Measurements from ENCODE around the gene MED13L.

The MED13L gene

DNA sequence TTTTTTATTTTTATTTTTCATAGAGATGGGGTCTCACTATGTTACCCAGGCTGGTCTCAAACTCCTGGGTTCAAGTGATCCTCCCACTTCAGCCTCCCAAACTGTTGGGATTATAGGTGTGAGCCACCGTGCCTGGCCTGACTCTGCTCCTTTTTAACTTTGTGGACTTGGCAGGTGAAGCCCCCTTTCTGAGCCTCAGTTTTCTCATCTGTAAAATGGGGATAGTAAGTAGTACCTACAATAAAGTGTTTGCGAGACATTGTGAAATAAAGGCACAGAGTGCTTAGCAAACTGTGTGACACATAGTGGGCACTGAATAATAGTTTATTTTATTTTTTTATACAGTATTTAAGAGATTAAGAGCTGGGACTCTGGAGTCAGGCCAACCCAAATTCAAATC lies 21.1 kb upstream of the MED13L start:
- ChIA-PET CTCF (interaction anchor here (1.1 kb wide), 1 partner anchor 20 kb away, joined by 4 read pairs; no protein-coding TSS in a partner anchor), POLR2A (no interaction called here)
- 80% methylated on average over 1 of the region's 2 CpGs for WGBS (ENCODE audit: insufficient coverage)
- Histone ChIP-seq H3K4me1 (ENCODE audit: control extremely low read depth in 1 of 4, control insufficient read depth in 4 of 4, insufficient read depth in 4 of 4, low read length in 3 of 4) (peaks cover 0 to 15% (median 2%) of the 10 kb centered on the region in 4 experiments), H3K36me3 (ENCODE audit: control insufficient read depth in 4 of 4, insufficient read depth in 4 of 4, low read length in 3 of 4) (no peaks in the 10 kb centered on the region), H3K27ac (ENCODE audit: insufficient read depth in 1 of 2, low read depth in 1 of 2, low read length in 2 of 2, poor library complexity in 1 of 2, severe bottlenecking in 2 of 2) (no peak overlapping the region), H3K9me3 (ENCODE audit: control extremely low read depth in 1 of 5, control insufficient read depth in 4 of 5, insufficient read depth in 2 of 5, low read depth in 1 of 5, low read length in 4 of 5) (no peaks in the 10 kb centered on the region), H3K27me3 (replicated peaks in 2 of 5; ENCODE audit: control insufficient read depth in 4 of 5, insufficient read depth in 5 of 5, low read length in 4 of 5) (no peaks in the 10 kb centered on the region), H3K4me3 (ENCODE audit: control insufficient read depth in 1 of 7, extremely low read depth in 1 of 7, insufficient read depth in 4 of 7, low read depth in 2 of 7, low read length in 6 of 7) (no peak overlapping the region)
- no peak for DNase-seq

DNA sequence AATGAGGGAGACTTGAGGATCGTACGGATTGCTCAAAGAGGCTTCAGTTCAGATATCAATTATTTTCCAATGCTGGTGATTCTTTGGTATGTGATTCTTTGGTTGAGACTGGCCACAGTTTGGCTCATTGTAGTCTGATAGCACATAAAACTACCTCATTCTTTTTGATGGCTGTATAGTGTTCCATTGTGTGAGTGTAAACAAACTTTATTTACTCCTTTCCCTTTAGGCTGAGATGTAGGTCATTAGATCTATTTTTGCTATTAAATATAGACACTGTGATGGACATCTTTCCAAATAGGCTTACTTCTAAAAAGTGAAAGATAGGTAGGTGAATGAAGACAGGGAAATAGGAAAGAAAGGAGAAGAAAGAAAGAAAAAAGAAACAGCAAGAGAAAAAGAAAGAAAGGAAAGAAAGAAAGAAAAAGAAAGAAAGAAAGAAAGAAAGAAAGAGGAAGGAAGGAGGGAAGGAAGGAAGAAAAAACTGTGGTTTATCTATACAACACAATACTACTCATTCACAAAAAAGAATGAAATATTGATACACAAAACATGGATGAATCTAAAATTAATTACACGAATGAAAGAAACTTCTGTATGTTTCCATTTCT lies 19.8 kb upstream of the MED13L start:
- no peaks in the 10 kb centered on the region for H3K9me3 ChIP-seq (ENCODE audit: control extremely low read depth in 1 of 5, control insufficient read depth in 4 of 5, insufficient read depth in 2 of 5, low read depth in 1 of 5, low read length in 4 of 5)
- DNase-seq, result no peak
- no peak overlapping the region for H3K27ac ChIP-seq (ENCODE audit: insufficient read depth in 1 of 2, low read depth in 1 of 2, low read length in 2 of 2, poor library complexity in 1 of 2, severe bottlenecking in 2 of 2)
- CTCF ChIA-PET, result interaction anchor here (0.8 kb wide), 1 partner anchor 14 kb away, joined by 5 read pairs; no protein-coding TSS in a partner anchor
- H3K4me1 ChIP-seq (ENCODE audit: control extremely low read depth in 1 of 4, control insufficient read depth in 4 of 4, insufficient read depth in 4 of 4, low read length in 3 of 4), result peaks cover 0 to 9% (median 2%) of the 10 kb centered on the region in 4 experiments
- H3K36me3 ChIP-seq (ENCODE audit: control insufficient read depth in 4 of 4, insufficient read depth in 4 of 4, low read length in 3 of 4), result no peaks in the 10 kb centered on the region
- no peaks in the 10 kb centered on the region for H3K27me3 ChIP-seq (replicated peaks in 2 of 5; ENCODE audit: control insufficient read depth in 4 of 5, insufficient read depth in 5 of 5, low read length in 4 of 5)
- WGBS (ENCODE audit: insufficient coverage), result 58% methylated on average over 2 of the region's 3 CpGs
- no peak overlapping the region for H3K4me3 ChIP-seq (ENCODE audit: control insufficient read depth in 1 of 7, extremely low read depth in 1 of 7, insufficient read depth in 4 of 7, low read depth in 2 of 7, low read length in 6 of 7)
- POLR2A ChIA-PET, result no interaction called here

DNA sequence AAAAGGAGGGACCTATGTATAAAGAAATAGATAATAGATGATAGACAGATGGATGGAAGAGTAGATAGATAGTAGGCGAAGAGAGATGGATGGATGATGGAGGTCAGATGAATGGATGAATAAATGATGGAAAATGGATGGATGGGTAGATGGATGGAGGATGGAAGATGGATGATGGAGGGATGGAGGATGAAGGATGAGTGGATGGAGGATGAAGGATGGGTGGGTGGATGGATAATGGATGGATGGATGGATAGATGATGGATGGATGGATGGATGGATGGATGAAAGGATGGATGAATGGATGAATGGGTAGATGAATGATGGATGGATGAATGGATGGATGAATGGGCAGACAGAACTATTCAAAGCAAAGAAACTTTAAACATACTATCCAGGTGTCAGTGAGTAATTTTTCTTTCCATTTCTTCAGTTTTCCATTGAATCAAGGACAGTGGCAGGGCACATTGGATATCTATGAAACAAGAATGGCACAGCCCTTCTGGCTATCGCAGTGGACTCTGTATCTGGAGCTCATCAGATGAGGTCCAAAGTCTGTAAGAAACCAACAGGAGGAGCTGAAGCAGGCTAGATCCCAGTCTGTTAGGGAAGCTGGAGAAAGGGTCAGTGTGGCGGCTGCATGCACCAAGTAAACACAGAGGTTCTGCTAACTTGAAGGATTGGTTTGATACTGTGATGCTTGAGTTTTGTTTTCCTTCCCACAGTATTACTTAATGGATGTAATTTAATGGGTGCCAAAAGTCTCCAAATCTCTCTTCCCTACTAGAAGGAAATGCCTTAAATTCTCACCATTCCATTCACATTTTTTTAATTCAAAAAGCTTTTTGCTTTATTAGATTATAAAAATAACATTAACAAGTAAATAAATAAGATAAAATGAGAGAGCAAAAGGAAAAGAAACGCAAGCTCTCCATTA lies 18.1 kb upstream of the MED13L start:
- H3K4me1 ChIP-seq (ENCODE audit: control extremely low read depth in 1 of 4, control insufficient read depth in 4 of 4, insufficient read depth in 4 of 4, low read length in 3 of 4), result peaks cover 0 to 9% (median 2%) of the 10 kb centered on the region in 4 experiments
- no peak for DNase-seq
- no peak overlapping the region for H3K4me3 ChIP-seq (ENCODE audit: control insufficient read depth in 1 of 7, extremely low read depth in 1 of 7, insufficient read depth in 4 of 7, low read depth in 2 of 7, low read length in 6 of 7)
- ChIA-PET CTCF (interaction anchor here (0.8 kb wide), 1 partner anchor 18 kb away, joined by 3 read pairs; no protein-coding TSS in a partner anchor), POLR2A (no interaction called here)
- no peaks in the 10 kb centered on the region for H3K36me3 ChIP-seq (ENCODE audit: control insufficient read depth in 4 of 4, insufficient read depth in 4 of 4, low read length in 3 of 4)
- no peaks in the 10 kb centered on the region for H3K27me3 ChIP-seq (replicated peaks in 2 of 5; ENCODE audit: control insufficient read depth in 4 of 5, insufficient read depth in 5 of 5, low read length in 4 of 5)
- H3K27ac ChIP-seq (ENCODE audit: insufficient read depth in 1 of 2, low read depth in 1 of 2, low read length in 2 of 2, poor library complexity in 1 of 2, severe bottlenecking in 2 of 2), result no peak overlapping the region
- no peaks in the 10 kb centered on the region for H3K9me3 ChIP-seq (ENCODE audit: control extremely low read depth in 1 of 5, control insufficient read depth in 4 of 5, insufficient read depth in 2 of 5, low read depth in 1 of 5, low read length in 4 of 5)
- WGBS (ENCODE audit: insufficient coverage), result 72% methylated on average over 3 of the region's 4 CpGs

DNA sequence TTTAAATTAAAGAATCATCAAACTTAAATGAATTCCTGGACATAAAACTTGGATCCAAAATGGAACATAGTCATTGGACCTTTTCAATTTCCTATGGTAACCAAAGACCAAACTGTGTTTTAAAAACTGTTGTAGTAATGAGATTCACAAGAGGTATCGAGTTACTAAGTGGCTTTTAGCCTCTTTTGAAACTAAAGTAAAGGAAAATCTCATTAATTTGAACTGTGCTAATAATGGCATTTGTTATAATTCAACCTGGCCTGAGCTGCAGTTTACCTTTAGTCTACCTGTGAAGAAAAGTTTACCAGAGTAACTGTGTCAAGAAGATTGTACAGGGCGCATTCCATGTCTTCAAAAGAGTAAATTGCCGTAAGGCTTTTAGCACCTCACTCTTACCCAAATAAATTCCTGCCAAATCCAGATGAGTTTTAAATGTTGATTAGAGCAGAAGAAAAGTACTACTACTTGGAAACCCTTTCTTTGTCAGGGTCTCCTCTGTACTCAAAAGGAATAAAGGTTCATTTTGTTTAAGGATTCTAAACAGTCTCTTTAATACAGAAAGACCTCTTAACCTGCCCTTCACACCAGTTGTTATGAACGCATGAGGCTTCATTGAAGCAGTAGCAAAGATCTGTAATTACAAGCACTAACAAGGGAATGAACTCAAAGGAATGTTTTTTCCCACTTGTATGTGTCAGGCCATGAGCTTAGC lies 17.1 kb upstream of the MED13L start:
- DNase-seq, result no peak
- no peaks in the 10 kb centered on the region for H3K36me3 ChIP-seq (ENCODE audit: control insufficient read depth in 4 of 4, insufficient read depth in 4 of 4, low read length in 3 of 4)
- H3K4me1 ChIP-seq (ENCODE audit: control extremely low read depth in 1 of 4, control insufficient read depth in 4 of 4, insufficient read depth in 4 of 4, low read length in 3 of 4), result peaks cover 0 to 6% (median 2%) of the 10 kb centered on the region in 4 experiments
- no peak overlapping the region for H3K27ac ChIP-seq (ENCODE audit: insufficient read depth in 1 of 2, low read depth in 1 of 2, low read length in 2 of 2, poor library complexity in 1 of 2, severe bottlenecking in 2 of 2)
- no peaks in the 10 kb centered on the region for H3K9me3 ChIP-seq (ENCODE audit: control extremely low read depth in 1 of 5, control insufficient read depth in 4 of 5, insufficient read depth in 2 of 5, low read depth in 1 of 5, low read length in 4 of 5)
- CTCF ChIA-PET, result interaction anchor here (0.8 to 1.8 kb wide), 3 partner anchors 13 to 415 kb away, joined by 3 to 5 read pairs (median 3); no protein-coding TSS in a partner anchor
- H3K4me3 ChIP-seq (ENCODE audit: control insufficient read depth in 1 of 7, extremely low read depth in 1 of 7, insufficient read depth in 4 of 7, low read depth in 2 of 7, low read length in 6 of 7), result no peak overlapping the region
- H3K27me3 ChIP-seq (replicated peaks in 2 of 5; ENCODE audit: control insufficient read depth in 4 of 5, insufficient read depth in 5 of 5, low read length in 4 of 5), result no peaks in the 10 kb centered on the region
- 100% methylated on average over 1 of the region's 4 CpGs for WGBS (ENCODE audit: insufficient coverage)
- POLR2A ChIA-PET, result interaction anchor here (0.5 kb wide), 1 partner anchor 55 kb away, joined by 4 read pairs; no protein-coding TSS in a partner anchor

DNA sequence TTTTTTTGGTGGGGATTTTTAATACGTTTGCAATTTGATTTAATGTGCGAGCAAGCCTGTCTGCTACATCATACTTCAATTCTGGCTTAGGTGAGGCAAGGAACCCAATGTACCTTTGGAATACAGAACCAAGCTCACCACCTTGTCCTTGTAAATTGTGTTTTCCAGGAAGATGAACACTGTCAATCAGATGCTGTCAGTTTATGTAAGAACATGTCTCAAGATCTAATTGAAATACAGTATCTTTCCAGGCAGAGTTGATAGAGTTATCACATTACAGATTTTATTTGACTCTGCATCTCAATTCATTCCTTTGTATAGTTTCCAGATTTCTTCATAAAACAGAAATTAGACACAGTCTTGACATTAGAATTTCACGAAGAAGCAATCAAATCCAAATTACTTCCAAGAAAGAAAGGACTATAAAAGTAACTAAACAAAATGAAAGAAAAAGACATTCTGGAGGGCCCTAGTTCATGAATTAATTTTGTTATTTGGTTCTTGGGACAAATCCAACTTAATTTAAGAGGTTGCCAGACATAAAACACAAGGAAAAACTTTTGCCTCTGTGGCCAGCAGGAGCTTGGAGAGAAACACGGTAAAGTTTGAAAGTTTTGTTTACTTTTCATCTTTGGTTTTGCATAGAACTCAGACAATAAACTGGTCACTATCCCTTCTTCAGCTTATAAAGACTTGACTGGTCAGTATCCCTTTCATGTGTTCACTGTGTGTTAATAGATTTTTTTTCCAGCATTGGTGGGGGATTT lies 16.4 kb upstream of the MED13L start:
- H3K4me3 ChIP-seq (ENCODE audit: control insufficient read depth in 1 of 7, extremely low read depth in 1 of 7, insufficient read depth in 4 of 7, low read depth in 2 of 7, low read length in 6 of 7), result no peak overlapping the region
- no peaks in the 10 kb centered on the region for H3K36me3 ChIP-seq (ENCODE audit: control insufficient read depth in 4 of 4, insufficient read depth in 4 of 4, low read length in 3 of 4)
- WGBS (ENCODE audit: insufficient coverage), result no CpG with 5 or more reads among the region's 4 CpGs
- ChIA-PET CTCF (interaction anchor here (0.6 to 1.8 kb wide), 6 partner anchors 10 to 415 kb away, joined by 3 to 5 read pairs (median 4); no protein-coding TSS in a partner anchor), POLR2A (no interaction called here)
- no peaks in the 10 kb centered on the region for H3K4me1 ChIP-seq (ENCODE audit: control extremely low read depth in 1 of 4, control insufficient read depth in 4 of 4, insufficient read depth in 4 of 4, low read length in 3 of 4)
- H3K27me3 ChIP-seq (replicated peaks in 2 of 5; ENCODE audit: control insufficient read depth in 4 of 5, insufficient read depth in 5 of 5, low read length in 4 of 5), result no peaks in the 10 kb centered on the region
- DNase-seq, result no peak
- H3K27ac ChIP-seq (ENCODE audit: insufficient read depth in 1 of 2, low read depth in 1 of 2, low read length in 2 of 2, poor library complexity in 1 of 2, severe bottlenecking in 2 of 2), result no peak overlapping the region
- no peaks in the 10 kb centered on the region for H3K9me3 ChIP-seq (ENCODE audit: control extremely low read depth in 1 of 5, control insufficient read depth in 4 of 5, insufficient read depth in 2 of 5, low read depth in 1 of 5, low read length in 4 of 5)

DNA sequence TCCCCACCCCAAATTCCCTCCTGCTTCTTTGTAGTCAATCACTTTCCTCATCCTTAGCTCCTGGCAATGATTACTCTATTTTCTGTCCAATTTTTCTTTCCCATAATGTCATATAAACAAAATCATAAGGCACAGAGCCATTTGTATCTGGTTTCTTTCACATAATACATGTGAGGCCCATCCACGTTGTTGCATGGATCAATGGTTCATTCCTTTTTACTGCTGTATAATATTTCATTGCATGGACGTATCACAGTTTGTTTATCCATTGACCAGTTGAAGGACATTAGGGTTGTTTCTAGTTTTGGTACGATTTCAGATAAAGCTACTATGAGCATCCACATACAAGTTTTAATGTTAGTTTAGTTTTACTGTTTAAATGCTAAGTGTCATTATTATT lies 13.7 kb upstream of the MED13L start:
- ChIA-PET POLR2A (no interaction called here), CTCF (interaction anchor here (0.6 kb wide), 1 partner anchor 35 kb away, joined by 3 read pairs; no protein-coding TSS in a partner anchor)
- H3K27me3 ChIP-seq (replicated peaks in 2 of 5; ENCODE audit: control insufficient read depth in 4 of 5, insufficient read depth in 5 of 5, low read length in 4 of 5), result no peaks in the 10 kb centered on the region
- no peak overlapping the region for H3K27ac ChIP-seq (ENCODE audit: insufficient read depth in 1 of 2, low read depth in 1 of 2, low read length in 2 of 2, poor library complexity in 1 of 2, severe bottlenecking in 2 of 2)
- no peak overlapping the region for H3K4me3 ChIP-seq (ENCODE audit: control insufficient read depth in 1 of 7, extremely low read depth in 1 of 7, insufficient read depth in 4 of 7, low read depth in 2 of 7, low read length in 6 of 7)
- H3K9me3 ChIP-seq (ENCODE audit: control extremely low read depth in 1 of 5, control insufficient read depth in 4 of 5, insufficient read depth in 2 of 5, low read depth in 1 of 5, low read length in 4 of 5), result no peaks in the 10 kb centered on the region
- no peak for DNase-seq
- H3K4me1 ChIP-seq (ENCODE audit: control extremely low read depth in 1 of 4, control insufficient read depth in 4 of 4, insufficient read depth in 4 of 4, low read length in 3 of 4), result no peaks in the 10 kb centered on the region
- H3K36me3 ChIP-seq (ENCODE audit: control insufficient read depth in 4 of 4, insufficient read depth in 4 of 4, low read length in 3 of 4), result no peaks in the 10 kb centered on the region
- 100% methylated on average over 1 of the region's 3 CpGs for WGBS (ENCODE audit: insufficient coverage)

Data from common myeloid progenitor, CD34-positive (primary cell).